Gastrocnemius medialis (tissue), 4 donors: ENCODE measurements around the gene LRRC75B.

Experiments used
- CTCF ChIP-seq, 5 experiments: fragments of 450-650 bp in 3 of 5; fragments of 200-600 bp in 2 of 5; sonication (generic) in 2 of 5; IDR thresholded peaks in 4 of 5; conservative IDR thresholded peaks in 1 of 5; 1 replicate in 4 of 5; 2 replicates in 1 of 5; pipeline ENCODE4 v1.5.1; 2016 to 2019; ENCODE audit warnings: antibody characterized with exemption in 5 of 5, mild to moderate bottlenecking in 3 of 5, moderate library complexity in 3 of 5
- POLR2A ChIP-seq, 2 donors: fragments of 450-650 bp; IDR thresholded peaks; one replicate each; pipeline ENCODE4 v1.6.1; 2017; ENCODE audit warnings: antibody characterized with exemption in 2 of 2, mild to moderate bottlenecking in 2 of 2, moderate library complexity in 2 of 2

- TF ChIP-seq CTCF (IDR thresholded peaks at IDR 0.05 in 4 of 5, conservative IDR thresholded peaks at IDR 0.05 in 1 of 5), result no peak
- peak in 1 of 2 donors; percentile 15 for TF ChIP-seq POLR2A (IDR thresholded peaks at IDR 0.05)
These were observed 42.6 kb downstream of the LRRC75B start for GRCh38 chr22:24550028-24550901.
